ENCODE measurements around the gene PSAP. TPM values are rescaled to one million over a fixed set of nuclear protein-coding genes. Genes with fewer than 3 reads are reported as not detected.
A peak's percentile ranks its signal among the peaks of the same experiment; 100 is the strongest.
"Not testable (repeated sequence)": the region's sequence is repeated elsewhere in the genome, so short reads cannot be mapped to it uniquely, and the experiment has no call there.

PSAP gene
- total and polyA plus RNA-seq, 5 donors = 897 to 1,678 (median 1,411) TPM

- no peak for ATAC-seq
- Histone ChIP-seq H3K4me3 (ENCODE audit: low read length) (no peak overlapping the region), H3K4me1 (ENCODE audit: control insufficient read depth, insufficient read depth, low read length) (no peaks in the 10 kb centered on the region), H3K9me3 (ENCODE audit: control insufficient read depth, low read length) (no peaks in the 10 kb centered on the region), H3K27me3 (ENCODE audit: control insufficient read depth, insufficient read depth) (no peaks in the 10 kb centered on the region), H3K27ac (ENCODE audit: low read length) (no peak overlapping the region)
- intact Hi-C loops (cut with DNase I) = no loop called here
- WGBS = 48% methylated on average over 5 of the region's 5 CpGs
- DNase-seq = no peak
These were observed 3.0 kb upstream of the PSAP start for GRCh38 chr10:71854031-71854430.

DNA sequence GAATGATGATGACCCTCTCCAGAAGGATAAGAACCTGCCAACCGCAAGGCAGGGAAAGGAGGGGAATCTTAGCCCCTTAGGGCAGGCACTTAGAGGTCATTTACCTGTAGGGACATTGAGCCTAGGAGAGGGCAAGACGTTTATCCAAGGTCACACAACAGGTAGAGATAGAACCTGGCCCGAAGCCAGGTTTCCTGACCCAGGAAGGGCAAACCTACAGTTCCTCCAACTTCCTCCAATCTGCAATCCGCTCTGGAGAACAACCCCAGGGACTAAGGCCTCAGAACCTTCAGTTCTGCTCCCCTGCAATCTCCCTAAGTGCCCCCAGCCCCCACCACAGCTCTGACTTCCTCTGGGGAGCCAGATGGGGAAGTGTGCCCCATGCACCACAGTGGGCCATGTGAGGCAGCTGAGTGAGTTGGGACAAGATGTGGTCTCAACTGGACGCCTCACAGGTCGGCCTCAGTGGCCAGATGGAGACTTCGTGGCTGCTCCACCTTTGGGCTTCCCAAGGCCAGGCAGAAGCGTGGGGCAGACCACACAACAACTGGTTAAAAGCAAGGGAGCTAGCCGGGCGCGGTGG, 1.4 kb upstream of the PSAP start:
- no peaks in the 10 kb centered on the region for H3K27me3 ChIP-seq (ENCODE audit: control insufficient read depth, insufficient read depth)
- H3K27ac ChIP-seq (ENCODE audit: low read length) = no peak overlapping the region
- DNase-seq (peak; percentile 48 to 83 (median 80)), ATAC-seq (no peak)
- H3K9me3 ChIP-seq (ENCODE audit: control insufficient read depth, low read length) = no peaks in the 10 kb centered on the region
- 78% methylated on average over 11 of the region's 11 CpGs for WGBS
- intact Hi-C loops (cut with DNase I) = no loop called here
- H3K4me3 ChIP-seq (ENCODE audit: low read length) = no peak overlapping the region
- peaks cover 7% of the 10 kb centered on the region for H3K4me1 ChIP-seq (ENCODE audit: control insufficient read depth, insufficient read depth, low read length)

DNA sequence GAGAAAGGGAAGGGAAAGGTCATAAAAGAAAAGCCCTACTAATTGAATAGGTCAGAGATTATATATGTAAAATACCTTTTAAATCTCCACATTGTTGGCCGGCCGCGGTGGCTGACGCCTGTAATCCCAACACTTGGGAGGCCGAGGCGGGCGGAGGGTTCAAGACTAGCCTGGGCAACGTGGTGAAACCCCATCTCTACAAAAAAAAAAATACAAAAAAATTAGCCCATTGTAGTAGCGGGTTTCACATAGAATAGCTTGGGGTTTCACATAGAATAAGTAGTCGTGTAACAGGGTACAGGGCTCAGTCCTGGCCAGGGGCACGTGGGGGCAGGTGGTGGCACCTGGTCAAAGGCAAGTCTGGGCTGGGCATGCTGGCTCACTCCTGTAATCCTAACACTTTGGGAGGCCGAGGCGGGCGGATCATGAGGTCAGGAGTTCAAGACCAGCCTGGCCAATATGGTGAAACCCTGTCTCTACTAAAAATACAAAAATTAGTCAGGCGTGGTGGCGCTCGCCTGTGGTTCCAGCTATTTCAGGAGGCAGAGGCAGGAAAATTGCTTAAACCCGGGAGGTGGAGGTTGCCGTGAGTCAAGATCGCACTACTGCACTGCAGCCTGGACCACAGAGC, 529 bp upstream of the PSAP start:
- H3K4me1 ChIP-seq (ENCODE audit: control insufficient read depth, insufficient read depth, low read length); intact Hi-C loops (cut with DNase I); H3K9me3 ChIP-seq (ENCODE audit: control insufficient read depth, low read length); H3K27me3 ChIP-seq (ENCODE audit: control insufficient read depth, insufficient read depth): not testable (repeated sequence)
- Histone ChIP-seq H3K4me3 (ENCODE audit: low read length) (peak overlapping the region; percentile 73), H3K27ac (ENCODE audit: low read length) (peak overlapping the region; percentile 49)
- ATAC-seq (peak; percentile 1 to 6), DNase-seq (peak in 2 of 3 donors; percentile 64 to 72)
- 52% methylated on average over 20 of the region's 20 CpGs for WGBS

DNA sequence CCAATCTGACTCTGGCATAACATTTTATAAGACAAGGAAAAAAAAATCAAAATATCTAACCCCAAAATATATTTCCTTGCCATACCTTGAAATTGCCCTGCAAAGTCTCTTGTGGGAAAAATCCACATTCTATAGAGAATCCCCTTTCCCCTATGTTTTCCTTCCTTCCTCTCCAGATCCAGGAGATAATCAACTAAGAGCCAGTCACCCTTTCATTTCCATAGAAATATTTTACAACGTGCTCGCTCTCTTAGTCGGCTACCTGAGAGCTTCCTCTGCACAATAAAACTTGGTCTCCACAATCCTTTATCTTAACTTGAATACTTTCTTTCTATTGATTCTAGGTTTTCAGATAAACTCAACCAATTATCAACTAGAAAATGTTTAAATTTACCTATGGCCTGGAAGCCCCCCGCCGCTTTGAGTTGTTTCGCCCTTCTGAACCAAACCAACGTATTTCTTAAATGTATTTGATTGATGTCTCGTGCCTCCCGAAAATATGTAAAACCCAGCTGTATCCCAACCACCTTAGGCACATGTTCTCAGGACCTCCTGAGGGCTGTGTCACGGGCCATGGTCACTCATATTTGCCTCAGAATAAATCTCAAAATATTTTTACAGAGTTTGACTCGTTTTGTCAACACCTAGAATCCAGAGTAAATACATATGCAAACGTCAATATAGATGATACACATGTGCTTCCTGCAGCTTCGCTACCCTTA, 869 bp downstream of the PSAP start:
- peak overlapping the region; percentile 73 for H3K4me3 ChIP-seq (ENCODE audit: low read length)
- intact Hi-C loops (cut with DNase I) = no loop called here
- no peak for ATAC-seq
- peak overlapping the region; percentile 98 for H3K27ac ChIP-seq (ENCODE audit: low read length)
- H3K9me3 ChIP-seq (ENCODE audit: control insufficient read depth, low read length) = no peaks in the 10 kb centered on the region
- no peaks in the 10 kb centered on the region for H3K27me3 ChIP-seq (ENCODE audit: control insufficient read depth, insufficient read depth)
- H3K4me1 ChIP-seq (ENCODE audit: control insufficient read depth, insufficient read depth, low read length) = peaks cover 12% of the 10 kb centered on the region
- no peak for DNase-seq
- 3% methylated on average over 13 of the region's 13 CpGs for WGBS

DNA sequence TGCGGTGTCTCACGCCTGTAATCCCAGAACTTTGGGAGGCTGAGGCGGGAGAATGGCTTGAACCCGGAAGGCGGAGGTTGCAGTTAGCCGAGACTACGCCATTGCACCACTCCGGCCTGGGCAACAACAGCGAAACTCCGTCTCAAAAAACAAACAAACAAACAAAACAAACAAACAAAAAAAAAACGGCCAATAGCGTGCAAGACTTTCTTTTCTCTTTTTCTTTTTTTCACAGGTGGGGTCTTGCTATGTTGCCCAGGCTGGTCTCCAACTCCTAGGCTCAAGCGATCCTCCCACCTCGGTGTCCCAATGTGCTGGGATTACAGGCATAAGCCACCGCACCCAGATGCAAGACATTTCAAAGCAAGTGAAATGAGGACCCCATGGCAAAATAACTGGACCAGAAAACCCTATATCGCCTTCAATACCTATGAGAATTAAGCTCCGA, 1.6 kb downstream of the PSAP start:
- 92% methylated on average over 17 of the region's 17 CpGs for WGBS
- intact Hi-C loops (cut with DNase I) = no loop called here
- Histone ChIP-seq H3K27ac (ENCODE audit: low read length) (no peak overlapping the region), H3K9me3 (ENCODE audit: control insufficient read depth, low read length) (no peaks in the 10 kb centered on the region), H3K4me3 (ENCODE audit: low read length) (peak overlapping the region; percentile 73), H3K27me3 (ENCODE audit: control insufficient read depth, insufficient read depth) (no peaks in the 10 kb centered on the region), H3K4me1 (ENCODE audit: control insufficient read depth, insufficient read depth, low read length) (peaks cover 12% of the 10 kb centered on the region)
- DNase-seq (no peak), ATAC-seq (no peak)

- Histone ChIP-seq H3K27ac (ENCODE audit: low read length) (peak overlapping the region; percentile 37), H3K4me1 (ENCODE audit: control insufficient read depth, insufficient read depth, low read length) (peaks cover 14% of the 10 kb centered on the region), H3K4me3 (ENCODE audit: low read length) (peak overlapping the region; percentile 15), H3K9me3 (ENCODE audit: control insufficient read depth, low read length) (no peaks in the 10 kb centered on the region), H3K27me3 (ENCODE audit: control insufficient read depth, insufficient read depth) (no peaks in the 10 kb centered on the region)
- 74% methylated on average over 11 of the region's 11 CpGs for WGBS
- intact Hi-C loops (cut with DNase I) = no loop called here
- ATAC-seq = no peak
- no peak for DNase-seq
These were observed 2.5 kb downstream of the PSAP start for GRCh38 chr10:71848325-71849275.

DNA sequence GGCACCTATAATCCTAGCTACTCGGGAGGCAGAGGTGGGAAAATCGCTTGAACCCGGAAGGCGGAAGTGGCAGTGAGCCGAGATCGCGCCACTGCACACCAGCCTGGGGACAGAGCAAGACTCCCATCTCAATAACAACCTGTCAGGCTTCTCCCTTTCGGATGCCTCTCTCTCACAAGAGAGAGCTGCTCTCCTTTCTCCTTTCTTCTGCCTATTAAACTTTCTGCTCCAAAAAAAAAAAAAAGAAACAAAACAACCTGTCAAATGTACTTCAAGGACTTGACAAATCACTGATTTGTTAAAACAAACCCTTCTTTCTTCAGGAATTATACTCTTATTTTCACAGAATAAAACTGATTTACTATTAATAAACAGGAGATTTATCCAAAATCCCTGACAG, 3.6 kb downstream of the PSAP start:
- WGBS = 93% methylated on average over 8 of the region's 8 CpGs
- intact Hi-C loops (cut with DNase I) = no loop called here
- DNase-seq (no peak), ATAC-seq (no peak)
- Histone ChIP-seq H3K27ac (ENCODE audit: low read length) (no peak overlapping the region), H3K4me3 (ENCODE audit: low read length) (no peak overlapping the region), H3K9me3 (ENCODE audit: control insufficient read depth, low read length) (no peaks in the 10 kb centered on the region), H3K27me3 (ENCODE audit: control insufficient read depth, insufficient read depth) (no peaks in the 10 kb centered on the region), H3K4me1 (ENCODE audit: control insufficient read depth, insufficient read depth, low read length) (peaks cover 19% of the 10 kb centered on the region)

- ATAC-seq (no peak), DNase-seq (no peak)
- H3K4me1 ChIP-seq (ENCODE audit: control insufficient read depth, insufficient read depth, low read length) = peaks cover 19% of the 10 kb centered on the region
- intact Hi-C loops (cut with DNase I) = no loop called here
- 91% methylated on average over 3 of the region's 3 CpGs for WGBS
- H3K9me3 ChIP-seq (ENCODE audit: control insufficient read depth, low read length) = no peaks in the 10 kb centered on the region
- H3K27ac ChIP-seq (ENCODE audit: low read length) = no peak overlapping the region
- no peaks in the 10 kb centered on the region for H3K27me3 ChIP-seq (ENCODE audit: control insufficient read depth, insufficient read depth)
- no peak overlapping the region for H3K4me3 ChIP-seq (ENCODE audit: low read length)
These were observed 4.2 kb downstream of the PSAP start for GRCh38 chr10:71846816-71847215.

DNA sequence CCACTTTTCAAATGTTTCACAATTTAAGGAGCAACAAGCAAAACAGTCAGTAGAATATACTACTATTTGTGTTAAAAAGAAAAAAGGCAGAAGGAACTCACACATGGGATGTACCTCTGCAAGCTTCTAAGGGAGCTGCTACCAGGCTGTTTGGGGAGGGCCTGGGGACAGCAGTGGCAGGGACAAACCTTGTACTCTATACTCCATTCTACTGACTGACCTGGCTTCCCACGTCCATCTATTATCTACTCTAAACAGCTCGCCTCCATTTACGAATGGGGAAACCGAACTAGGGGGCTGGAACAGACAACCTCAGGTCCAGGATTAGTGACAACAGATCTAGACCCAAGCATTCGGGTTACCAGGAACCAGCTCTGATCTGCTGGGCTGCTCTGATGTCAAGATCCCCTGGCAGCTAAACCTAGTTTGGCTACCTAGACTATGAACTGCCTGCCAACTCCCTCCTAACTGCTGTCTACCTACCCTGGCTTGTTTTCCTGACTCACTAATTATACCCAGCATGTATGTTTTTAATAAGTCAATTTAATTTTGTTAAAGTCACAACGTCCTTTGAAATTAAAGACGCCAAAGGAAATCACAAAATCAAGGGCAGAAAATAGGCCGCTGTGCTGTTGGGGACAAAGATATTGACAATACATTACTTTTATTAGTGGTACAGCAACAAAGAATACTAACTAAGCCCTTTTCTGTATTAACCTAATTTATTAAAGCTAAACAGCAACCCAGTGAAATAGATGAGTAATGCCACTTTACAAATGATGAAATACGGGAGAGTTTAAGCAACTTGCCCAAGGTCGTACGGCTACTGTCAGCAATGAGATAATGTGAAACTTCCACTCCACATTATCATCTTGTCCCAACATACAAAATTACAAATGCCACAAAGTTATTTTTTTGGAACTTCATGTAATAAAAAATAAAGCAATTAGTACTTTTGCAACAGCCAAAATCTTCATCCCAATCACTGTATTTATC, 5.3 kb downstream of the PSAP start:
- no peak overlapping the region for H3K4me3 ChIP-seq (ENCODE audit: low read length)
- ATAC-seq (no peak), DNase-seq (no peak)
- intact Hi-C loops (cut with DNase I) = no loop called here
- peak overlapping the region; percentile 63 for H3K27ac ChIP-seq (ENCODE audit: low read length)
- peaks cover 21% of the 10 kb centered on the region for H3K4me1 ChIP-seq (ENCODE audit: control insufficient read depth, insufficient read depth, low read length)
- 78% methylated on average over 11 of the region's 11 CpGs for WGBS
- H3K9me3 ChIP-seq (ENCODE audit: control insufficient read depth, low read length) = no peaks in the 10 kb centered on the region
- no peaks in the 10 kb centered on the region for H3K27me3 ChIP-seq (ENCODE audit: control insufficient read depth, insufficient read depth)

- Histone ChIP-seq H3K4me1 (ENCODE audit: control insufficient read depth, insufficient read depth, low read length) (peaks cover 28% of the 10 kb centered on the region), H3K9me3 (ENCODE audit: control insufficient read depth, low read length) (no peaks in the 10 kb centered on the region), H3K27me3 (ENCODE audit: control insufficient read depth, insufficient read depth) (no peaks in the 10 kb centered on the region), H3K27ac (ENCODE audit: low read length) (no peak overlapping the region), H3K4me3 (ENCODE audit: low read length) (no peak overlapping the region)
- DNase-seq (no peak), ATAC-seq (no peak)
- WGBS = 91% methylated on average over 2 of the region's 2 CpGs
- intact Hi-C loops (cut with DNase I) = no loop called here
These were observed 6.4 kb downstream of the PSAP start for GRCh38 chr10:71844695-71845094.

All from right cardiac atrium (tissue), 5 donors.